H1 (cell line): Measurements from ENCODE around the gene HDHD5. TPM values are rescaled to one million over a fixed set of nuclear protein-coding genes. Genes with fewer than 3 reads are reported as not detected.
A peak's percentile ranks its signal among the peaks of the same experiment; 100 is the strongest.

Source experiments
- KDM1A ChIP-seq: fragments of 200-600, 300-600 bp; sonication (generic); IDR thresholded peaks from 2 replicates; pipeline ENCODE4 v1.7.1; 2016; ENCODE audit warnings: mild to moderate bottlenecking, low read length, borderline replicate concordance
- RAD21 ChIP-seq, 2 experiments: IDR thresholded peaks in 1 of 2; conservative IDR thresholded peaks in 1 of 2; 2 replicates each; pipeline ENCODE4 v1.6.1; 2011; ENCODE audit warnings: low read depth in 2 of 2, low read length in 2 of 2, improper control_type of control experiment in 1 of 2, inconsistent platforms in 1 of 2, mild to moderate bottlenecking in 1 of 2, moderate library complexity in 1 of 2
- RFX5 ChIP-seq: IDR thresholded peaks from 2 replicates; pipeline ENCODE4 v1.6.1; 2011; ENCODE audit warnings: low read depth, low read length, improper control_type of control experiment, borderline replicate concordance
- RNF2 ChIP-seq: fragments of 200-900, 300-1000 bp; sonication (generic); IDR thresholded peaks from 2 replicates; pipeline ENCODE4 v1.7.1; 2016; ENCODE audit warnings: borderline replicate concordance, low read depth, mild to moderate bottlenecking, antibody characterized with exemption, low read length; ENCODE audit not compliant: poor library complexity, severe bottlenecking; ENCODE audit errors: missing control alignments
- SP1 ChIP-seq: IDR thresholded peaks from 2 replicates; pipeline ENCODE4 v1.6.1; 2011; ENCODE audit warnings: low read depth, low read length
- YY1 ChIP-seq: IDR thresholded peaks from 2 replicates; pipeline ENCODE4 v1.6.1; 2011; ENCODE audit warnings: low read depth, mild to moderate bottlenecking, low read length
- polyA plus RNA-seq, 7 experiments: library from polyadenylated mRNA; depleted of rRNA in 3 of 7; stranded (reverse) in 5 of 7; unstranded in 2 of 7; fragments of >200 nt in 5 of 7; fragments of 200-250 nt in 2 of 7; gene quantifications; 1 replicate in 5 of 7; 2 replicates in 1 of 7; 4 replicates in 1 of 7; pipeline versions ENCODE4 v1.2.1 to v1.2.3, GENCODE V29; 2011 to 2013; ENCODE audit warnings: missing spikeins in 2 of 7, mixed read lengths in 2 of 7
- total RNA-seq: library from RNA; stranded (reverse); fragmentation: NEBNext Ultra II Directional; extraction: Animal tissue kit (Norgen Biotek cat#: 25700); gene quantifications from 2 replicates; pipeline ENCODE4 v1.2.1, GENCODE V29; 2021
- TF ChIP-seq, protein P1 (sequence below): fragments of 300-600 bp; sonication (generic); IDR thresholded peaks from 2 replicates; pipeline ENCODE4 v1.7.1; 2012; ENCODE audit warnings: low read length, moderate library complexity, mild to moderate bottlenecking, inconsistent platforms; ENCODE audit not compliant: insufficient replicate concordance
- TF ChIP-seq, protein P2 (sequence below): IDR thresholded peaks from 2 replicates; pipeline ENCODE4 v1.6.1; 2012; ENCODE audit warnings: inconsistent platforms

Gene HDHD5
- total and polyA plus RNA-seq, 2 of the 8 experiments (the other 6 are each of a cell fraction or from before 2014, with no cell fraction given), result 68.3 to 123 TPM

DNA sequence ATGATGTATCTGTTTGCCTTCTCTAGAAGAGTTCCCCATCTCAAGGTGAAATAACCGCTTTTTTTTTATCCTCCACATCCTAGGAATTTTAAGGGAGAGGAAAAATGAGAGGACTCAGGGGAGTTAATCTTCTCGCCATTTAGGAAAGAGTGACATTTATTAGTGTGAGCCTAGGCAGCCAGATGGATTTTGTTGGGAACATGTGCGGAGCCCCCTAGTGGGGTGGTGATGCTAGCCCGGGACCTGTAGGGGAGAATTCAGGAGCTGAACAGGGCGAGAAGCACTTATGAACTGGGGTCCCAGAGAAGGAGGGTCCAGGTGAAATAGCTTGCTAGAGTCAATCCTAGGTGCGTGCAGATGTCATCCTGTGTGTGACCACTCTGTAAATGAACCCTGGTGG, 63.5 kb downstream of the HDHD5 start (continued):
- TF ChIP-seq, protein P1, sequence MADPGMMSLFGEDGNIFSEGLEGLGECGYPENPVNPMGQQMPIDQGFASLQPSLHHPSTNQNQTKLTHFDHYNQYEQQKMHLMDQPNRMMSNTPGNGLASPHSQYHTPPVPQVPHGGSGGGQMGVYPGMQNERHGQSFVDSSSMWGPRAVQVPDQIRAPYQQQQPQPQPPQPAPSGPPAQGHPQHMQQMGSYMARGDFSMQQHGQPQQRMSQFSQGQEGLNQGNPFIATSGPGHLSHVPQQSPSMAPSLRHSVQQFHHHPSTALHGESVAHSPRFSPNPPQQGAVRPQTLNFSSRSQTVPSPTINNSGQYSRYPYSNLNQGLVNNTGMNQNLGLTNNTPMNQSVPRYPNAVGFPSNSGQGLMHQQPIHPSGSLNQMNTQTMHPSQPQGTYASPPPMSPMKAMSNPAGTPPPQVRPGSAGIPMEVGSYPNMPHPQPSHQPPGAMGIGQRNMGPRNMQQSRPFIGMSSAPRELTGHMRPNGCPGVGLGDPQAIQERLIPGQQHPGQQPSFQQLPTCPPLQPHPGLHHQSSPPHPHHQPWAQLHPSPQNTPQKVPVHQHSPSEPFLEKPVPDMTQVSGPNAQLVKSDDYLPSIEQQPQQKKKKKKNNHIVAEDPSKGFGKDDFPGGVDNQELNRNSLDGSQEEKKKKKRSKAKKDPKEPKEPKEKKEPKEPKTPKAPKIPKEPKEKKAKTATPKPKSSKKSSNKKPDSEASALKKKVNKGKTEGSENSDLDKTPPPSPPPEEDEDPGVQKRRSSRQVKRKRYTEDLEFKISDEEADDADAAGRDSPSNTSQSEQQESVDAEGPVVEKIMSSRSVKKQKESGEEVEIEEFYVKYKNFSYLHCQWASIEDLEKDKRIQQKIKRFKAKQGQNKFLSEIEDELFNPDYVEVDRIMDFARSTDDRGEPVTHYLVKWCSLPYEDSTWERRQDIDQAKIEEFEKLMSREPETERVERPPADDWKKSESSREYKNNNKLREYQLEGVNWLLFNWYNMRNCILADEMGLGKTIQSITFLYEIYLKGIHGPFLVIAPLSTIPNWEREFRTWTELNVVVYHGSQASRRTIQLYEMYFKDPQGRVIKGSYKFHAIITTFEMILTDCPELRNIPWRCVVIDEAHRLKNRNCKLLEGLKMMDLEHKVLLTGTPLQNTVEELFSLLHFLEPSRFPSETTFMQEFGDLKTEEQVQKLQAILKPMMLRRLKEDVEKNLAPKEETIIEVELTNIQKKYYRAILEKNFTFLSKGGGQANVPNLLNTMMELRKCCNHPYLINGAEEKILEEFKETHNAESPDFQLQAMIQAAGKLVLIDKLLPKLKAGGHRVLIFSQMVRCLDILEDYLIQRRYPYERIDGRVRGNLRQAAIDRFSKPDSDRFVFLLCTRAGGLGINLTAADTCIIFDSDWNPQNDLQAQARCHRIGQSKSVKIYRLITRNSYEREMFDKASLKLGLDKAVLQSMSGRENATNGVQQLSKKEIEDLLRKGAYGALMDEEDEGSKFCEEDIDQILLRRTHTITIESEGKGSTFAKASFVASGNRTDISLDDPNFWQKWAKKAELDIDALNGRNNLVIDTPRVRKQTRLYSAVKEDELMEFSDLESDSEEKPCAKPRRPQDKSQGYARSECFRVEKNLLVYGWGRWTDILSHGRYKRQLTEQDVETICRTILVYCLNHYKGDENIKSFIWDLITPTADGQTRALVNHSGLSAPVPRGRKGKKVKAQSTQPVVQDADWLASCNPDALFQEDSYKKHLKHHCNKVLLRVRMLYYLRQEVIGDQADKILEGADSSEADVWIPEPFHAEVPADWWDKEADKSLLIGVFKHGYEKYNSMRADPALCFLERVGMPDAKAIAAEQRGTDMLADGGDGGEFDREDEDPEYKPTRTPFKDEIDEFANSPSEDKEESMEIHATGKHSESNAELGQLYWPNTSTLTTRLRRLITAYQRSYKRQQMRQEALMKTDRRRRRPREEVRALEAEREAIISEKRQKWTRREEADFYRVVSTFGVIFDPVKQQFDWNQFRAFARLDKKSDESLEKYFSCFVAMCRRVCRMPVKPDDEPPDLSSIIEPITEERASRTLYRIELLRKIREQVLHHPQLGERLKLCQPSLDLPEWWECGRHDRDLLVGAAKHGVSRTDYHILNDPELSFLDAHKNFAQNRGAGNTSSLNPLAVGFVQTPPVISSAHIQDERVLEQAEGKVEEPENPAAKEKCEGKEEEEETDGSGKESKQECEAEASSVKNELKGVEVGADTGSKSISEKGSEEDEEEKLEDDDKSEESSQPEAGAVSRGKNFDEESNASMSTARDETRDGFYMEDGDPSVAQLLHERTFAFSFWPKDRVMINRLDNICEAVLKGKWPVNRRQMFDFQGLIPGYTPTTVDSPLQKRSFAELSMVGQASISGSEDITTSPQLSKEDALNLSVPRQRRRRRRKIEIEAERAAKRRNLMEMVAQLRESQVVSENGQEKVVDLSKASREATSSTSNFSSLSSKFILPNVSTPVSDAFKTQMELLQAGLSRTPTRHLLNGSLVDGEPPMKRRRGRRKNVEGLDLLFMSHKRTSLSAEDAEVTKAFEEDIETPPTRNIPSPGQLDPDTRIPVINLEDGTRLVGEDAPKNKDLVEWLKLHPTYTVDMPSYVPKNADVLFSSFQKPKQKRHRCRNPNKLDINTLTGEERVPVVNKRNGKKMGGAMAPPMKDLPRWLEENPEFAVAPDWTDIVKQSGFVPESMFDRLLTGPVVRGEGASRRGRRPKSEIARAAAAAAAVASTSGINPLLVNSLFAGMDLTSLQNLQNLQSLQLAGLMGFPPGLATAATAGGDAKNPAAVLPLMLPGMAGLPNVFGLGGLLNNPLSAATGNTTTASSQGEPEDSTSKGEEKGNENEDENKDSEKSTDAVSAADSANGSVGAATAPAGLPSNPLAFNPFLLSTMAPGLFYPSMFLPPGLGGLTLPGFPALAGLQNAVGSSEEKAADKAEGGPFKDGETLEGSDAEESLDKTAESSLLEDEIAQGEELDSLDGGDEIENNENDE, result no peak
- TF ChIP-seq RAD21 (IDR thresholded peaks at IDR 0.05 in 1 of 2, conservative IDR thresholded peaks at IDR 0.05 in 1 of 2; ENCODE audit: low read depth in 2 of 2, low read length in 2 of 2) (peak; percentile 34 to 53; a peak in 3 of 4 replicates), SP1 (no peak), RNF2 (no peak), KDM1A (no peak), RFX5 (no peak), YY1 (no peak)
- TF ChIP-seq, protein P2, sequence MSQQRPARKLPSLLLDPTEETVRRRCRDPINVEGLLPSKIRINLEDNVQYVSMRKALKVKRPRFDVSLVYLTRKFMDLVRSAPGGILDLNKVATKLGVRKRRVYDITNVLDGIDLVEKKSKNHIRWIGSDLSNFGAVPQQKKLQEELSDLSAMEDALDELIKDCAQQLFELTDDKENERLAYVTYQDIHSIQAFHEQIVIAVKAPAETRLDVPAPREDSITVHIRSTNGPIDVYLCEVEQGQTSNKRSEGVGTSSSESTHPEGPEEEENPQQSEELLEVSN, result no peak
